ENCODE results near the gene CFAP410. TPM values are rescaled to one million over a fixed set of nuclear protein-coding genes. Genes with fewer than 3 reads are reported as not detected.
"Not testable (repeated sequence)": the region's sequence is repeated elsewhere in the genome, so short reads cannot be mapped to it uniquely, and the experiment has no call there.

Gene CFAP410
- total RNA-seq, 1 donor from 2014 or later = 5.0 TPM

DNA sequence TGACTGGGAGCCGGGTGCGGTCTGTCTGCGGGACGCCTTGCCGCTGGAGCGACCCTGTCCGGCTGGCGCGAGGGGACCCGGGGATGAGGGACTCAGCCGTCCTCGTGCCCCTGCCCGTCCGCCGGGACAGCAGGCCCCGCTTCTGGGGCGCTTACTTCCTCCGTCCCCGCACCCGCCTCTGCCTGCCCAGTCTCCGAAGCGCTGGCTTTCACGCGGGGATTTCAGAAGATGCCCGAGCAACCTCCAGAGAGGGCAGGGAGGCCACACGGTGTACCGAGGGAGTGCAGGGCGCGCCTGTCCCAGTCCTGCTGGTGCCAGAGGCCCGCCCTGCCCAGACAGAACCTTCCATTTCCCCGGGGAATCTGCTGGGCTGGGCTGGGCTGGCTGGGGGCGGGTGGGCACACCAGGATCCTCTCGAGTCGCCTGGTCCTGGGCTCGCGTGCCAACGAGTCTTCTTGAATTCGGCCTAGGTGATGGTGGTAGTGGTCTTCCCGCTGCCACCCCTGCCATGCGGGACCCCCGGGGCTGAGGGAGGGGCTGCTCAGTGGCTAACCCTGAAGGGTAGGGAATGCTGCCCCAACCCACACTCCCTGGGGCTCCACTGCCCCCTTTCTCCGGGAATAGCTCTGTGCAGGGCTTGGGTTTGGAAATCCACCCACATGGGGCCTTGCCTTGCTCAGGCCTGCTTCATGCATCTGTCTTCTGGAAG lies 11.7 kb upstream of the CFAP410 start:
- DNase-seq = no peak

DNA sequence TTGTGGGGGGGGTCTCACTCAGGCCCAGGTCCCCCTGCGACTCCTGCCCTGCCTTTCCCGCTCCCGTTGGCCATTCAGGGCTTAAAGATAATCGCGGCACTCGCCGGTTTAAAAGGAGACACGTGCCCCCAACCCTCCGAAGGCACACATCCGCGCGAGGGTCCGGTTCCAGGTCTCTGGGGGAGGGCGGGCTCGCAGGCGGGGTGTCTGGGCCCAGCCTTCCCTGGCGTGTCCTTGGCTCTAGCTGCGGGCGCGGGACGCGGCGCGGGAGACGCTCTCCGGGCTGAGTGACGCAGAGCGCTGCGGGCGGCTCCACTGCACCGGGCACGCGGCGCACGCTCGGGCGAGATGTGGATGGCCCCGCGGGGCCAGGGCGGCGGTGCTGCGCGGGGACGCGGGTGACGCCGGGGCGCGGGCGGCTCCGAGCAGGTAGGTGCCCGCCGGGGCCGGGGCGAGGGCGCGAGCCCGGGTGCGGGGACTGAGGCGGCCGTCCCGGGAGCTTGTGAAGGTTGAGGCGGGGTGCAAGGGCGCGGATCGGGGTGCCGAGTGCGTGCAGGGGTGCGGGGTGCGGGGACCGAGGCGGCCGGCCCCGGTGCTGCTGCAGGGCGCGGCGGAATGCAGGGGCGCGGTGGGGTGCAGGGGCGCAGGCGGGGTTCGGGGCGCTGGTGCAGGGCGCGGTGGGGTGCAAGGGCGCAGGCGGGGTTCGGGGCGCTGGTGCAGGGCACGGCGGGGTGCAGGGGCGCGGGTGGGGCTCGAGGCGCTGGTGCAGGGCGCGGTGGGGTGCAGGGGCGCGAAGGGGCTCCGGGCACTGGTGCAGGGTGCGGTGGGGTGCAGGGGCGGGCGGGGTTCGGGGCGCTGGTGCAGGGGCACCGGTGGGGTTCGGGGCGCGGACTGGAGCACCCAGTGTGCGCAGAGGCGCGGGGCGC lies 10.9 kb upstream of the CFAP410 start:
- DNase-seq = peak; percentile 33

- DNase-seq = no peak
Observed at GRCh38 chr21:44349416-44349846, 10.2 kb upstream of the CFAP410 start.

- DNase-seq = no peak
Observed at GRCh38 chr21:44348861-44349260, 9.7 kb upstream of the CFAP410 start.

DNA sequence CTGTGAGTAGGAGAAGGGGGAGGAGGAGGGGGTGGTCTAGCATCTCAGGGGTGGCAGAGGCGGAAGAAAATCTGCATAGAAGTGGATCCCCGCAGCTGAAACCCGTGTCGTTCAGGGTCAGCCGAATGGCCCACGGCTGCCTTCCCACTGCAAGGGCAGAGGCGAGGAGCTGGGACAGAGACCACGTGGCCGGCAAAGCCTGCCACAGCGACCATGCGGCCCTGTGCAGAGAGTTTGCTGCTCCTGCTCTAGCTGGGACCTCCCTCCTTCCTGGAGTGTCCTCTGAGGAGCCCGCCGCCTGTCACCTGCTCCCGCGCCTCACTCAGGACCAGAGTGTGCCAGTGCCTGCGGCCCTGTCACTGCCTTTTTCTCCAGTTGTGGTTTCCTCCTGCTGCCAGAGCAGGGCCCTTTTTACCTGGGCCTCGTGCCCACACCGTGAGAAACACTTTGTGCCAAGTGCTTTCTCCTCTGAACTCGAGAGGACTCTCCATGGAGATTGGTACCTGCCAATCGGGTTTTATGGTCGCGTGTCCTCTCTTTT lies 8.8 kb upstream of the CFAP410 start:
- DNase-seq = no peak

GRCh38 chr21:44345495-44345894 lies 6.3 kb upstream of the CFAP410 start:
- no peak for DNase-seq

DNA sequence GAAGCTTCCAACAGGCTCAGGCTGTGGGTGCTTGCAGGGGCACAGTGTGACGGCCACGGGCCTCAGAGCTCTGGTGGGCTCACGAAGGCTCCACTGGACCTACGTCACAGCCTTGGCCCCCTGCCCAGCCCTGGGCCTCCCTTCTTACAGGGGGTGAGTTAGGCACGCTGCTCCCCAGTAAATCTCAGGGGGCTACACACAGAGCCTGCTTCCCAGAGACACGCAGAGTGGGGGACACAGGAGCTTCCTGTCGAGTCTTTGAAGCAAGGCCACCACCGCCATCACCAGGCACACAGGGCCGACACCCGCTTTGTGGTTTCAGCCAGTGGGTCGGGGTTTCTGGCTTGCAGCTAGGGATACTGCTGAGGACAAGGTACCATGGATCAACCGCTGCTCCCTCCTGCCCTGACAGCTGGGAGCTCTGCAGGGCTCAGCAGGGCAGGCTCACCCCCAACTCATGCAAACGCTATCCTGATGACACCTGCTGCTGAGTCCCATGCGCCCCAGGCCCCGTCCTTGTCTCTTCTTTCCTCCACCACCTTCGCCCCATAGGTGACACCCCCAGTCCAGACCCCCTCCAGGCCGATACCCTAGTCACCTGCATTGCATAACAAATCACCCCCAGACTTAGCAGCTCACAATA lies 5.5 kb upstream of the CFAP410 start:
- DNase-seq = no peak

DNA sequence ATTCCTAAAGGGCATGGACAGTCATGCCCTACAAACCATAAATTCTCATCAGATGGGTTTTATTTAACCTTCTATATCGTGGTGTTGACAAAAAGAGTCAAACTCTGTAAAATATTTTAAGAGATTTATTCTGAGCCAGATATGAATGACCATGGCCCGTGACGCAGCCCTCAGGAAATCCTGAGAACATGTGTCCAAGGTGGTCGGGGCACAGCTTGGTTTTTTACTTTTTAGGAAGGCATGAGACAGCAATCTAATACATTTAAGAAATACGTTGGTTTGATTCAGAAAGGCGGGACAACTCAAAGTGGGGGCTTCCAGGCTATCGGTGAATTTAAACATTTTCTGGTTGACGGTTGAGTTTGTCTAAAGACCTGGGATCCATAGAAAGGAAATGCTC lies 3.8 kb upstream of the CFAP410 start:
- not testable (repeated sequence) for DNase-seq

DNA sequence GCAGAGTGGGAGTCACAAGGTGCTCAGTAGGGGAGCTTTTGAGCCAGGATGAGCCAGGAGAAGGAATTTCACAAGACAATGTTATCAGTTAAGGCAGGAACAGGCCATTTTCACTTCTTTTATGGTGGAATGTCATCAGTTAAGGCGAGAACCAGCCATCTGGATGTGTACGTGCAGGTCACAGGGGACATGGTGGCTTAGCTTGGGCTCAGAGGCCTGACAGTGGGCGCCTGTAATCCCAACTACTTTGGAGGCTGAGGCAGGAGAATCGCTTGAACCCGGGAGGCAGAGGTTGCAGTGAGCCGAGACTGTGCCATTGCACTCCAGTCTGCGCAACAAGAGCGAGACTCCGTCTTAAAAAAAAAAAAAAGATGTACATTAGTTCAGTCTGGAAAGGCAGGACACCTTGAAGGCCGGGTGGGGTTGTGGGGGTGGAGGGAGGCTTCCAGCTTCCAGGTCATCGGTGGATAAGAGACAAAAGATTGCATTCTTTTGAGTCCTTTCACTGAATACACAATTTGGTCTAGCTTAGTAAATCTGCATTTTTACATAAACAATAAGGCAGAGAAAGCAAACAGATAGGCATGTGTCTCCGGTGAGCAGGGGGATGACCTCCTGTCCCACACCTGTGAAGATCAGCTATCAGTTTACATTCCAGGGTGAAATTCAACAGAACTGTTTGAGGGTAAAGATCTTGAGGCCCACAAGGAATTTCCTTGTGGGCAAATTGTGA lies 2.7 kb upstream of the CFAP410 start:
- DNase-seq = not testable (repeated sequence)

DNA sequence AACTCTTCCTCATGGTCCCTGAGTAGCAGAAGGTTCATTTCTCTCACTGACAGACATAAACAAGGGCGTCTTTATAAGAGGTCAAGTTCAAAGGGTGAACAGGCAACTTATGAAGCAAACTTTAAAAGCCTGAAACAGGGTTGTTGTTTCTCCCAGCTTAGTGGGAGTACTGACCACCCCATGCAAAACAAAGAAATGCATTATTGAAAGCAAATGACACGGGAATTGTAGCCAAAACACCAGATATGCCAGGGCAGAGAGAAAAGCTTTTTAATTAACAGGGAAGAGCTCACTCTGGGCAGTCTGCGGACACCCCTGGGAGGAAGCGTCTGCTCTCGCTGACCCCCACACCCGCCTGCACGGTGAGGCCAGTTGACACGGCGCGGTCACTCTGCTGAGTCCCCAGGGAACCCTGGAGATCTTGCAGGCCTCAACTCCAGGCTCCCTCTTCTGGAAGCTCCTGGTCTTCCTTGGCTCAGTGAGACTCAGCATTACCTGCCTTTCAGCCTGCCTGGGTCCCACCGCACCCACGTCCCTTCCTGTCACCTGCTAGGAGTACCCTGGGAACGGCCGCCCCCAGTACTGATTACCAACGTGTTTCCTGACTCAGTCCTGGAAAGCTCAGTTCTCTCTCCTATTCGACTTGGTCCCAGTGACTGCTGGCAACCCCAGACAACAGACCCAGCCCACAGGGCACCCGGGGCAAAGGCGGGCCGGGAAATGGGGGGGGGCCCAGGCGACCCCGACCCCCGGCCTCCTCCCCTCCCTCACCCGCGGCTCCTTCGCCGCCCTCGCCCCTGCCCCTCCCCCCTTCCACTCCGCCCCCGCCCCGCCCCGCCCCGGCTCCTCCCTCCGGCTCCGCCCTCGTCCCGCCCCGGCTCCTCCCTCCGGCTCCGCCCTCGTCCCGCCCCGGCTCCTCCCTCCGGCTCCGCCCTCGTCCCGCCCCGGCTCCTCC lies 972 bp downstream of the CFAP410 start:
- DNase-seq = no peak

- DNase-seq = no peak
Observed at GRCh38 chr21:44337449-44337848, 1.7 kb downstream of the CFAP410 start.

GRCh38 chr21:44335266-44336059 lies 3.7 kb downstream of the CFAP410 start:
- no peak for DNase-seq

DNA sequence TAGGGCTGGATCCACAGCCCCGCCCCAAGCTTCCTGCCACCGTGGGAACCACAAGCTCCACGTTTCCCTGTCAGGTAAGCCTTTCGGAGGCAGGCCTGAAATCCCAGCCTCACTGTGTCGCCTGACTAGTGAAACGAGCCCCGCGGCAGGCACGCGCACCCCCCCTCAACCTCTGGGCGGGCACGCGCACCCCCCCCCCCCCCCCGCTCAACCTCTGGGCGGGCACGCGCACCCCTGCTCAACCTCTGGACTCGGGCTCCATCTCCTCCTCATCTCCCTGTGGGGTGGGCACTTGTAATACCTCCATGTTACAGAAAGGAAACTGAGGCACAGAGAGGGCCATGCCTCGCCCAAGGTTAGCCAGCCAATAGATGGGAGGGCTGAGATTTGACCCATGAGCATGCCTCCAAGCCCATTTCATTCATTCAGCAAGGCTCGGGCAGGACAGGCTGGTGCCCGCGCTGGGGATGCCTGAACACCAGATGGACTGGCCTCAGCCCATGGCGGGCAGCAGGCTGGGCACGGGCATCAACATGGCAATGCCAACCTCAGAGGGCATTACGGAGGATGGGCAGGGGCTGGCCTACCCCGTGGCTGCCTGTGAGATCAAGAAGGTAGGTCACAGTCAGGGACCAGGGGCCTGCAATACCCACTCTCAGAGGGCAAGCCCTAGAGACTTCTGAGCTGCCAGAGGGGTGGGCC lies 4.7 kb downstream of the CFAP410 start:
- no peak for DNase-seq

GRCh38 chr21:44333509-44334328 lies 5.5 kb downstream of the CFAP410 start:
- DNase-seq = no peak

- DNase-seq = no peak
Observed at GRCh38 chr21:44332965-44333364, 6.2 kb downstream of the CFAP410 start.

- DNase-seq = no peak
Observed at GRCh38 chr21:44332383-44332782, 6.8 kb downstream of the CFAP410 start.

- peak; percentile 36 for DNase-seq
Observed at GRCh38 chr21:44331650-44332307, 7.4 kb downstream of the CFAP410 start.

DNA sequence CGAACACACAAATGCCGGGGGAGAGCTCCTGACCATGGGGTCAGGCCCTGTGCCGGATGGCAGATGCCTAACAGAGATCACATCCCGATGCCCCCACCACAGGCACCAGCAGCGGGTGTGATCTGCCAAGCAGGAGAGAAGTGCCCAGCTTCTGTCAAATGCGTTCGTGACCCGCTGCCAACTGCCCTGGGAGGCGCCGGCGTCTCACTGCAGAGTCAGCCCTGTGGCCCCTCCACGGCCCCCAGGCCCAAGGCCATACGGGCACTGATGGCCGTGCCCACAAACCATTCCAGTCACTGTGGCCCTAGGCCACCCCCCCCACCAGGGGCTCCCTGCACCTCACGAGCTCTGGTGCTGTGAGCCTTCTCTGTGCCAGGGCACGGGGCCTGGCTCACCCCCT lies 8.0 kb downstream of the CFAP410 start:
- DNase-seq = no peak

Data from occipital lobe (tissue), 2 donors.